Measurements from ENCODE around the gene LAMB4. TPM values are rescaled to one million over a fixed set of nuclear protein-coding genes. Genes with fewer than 3 reads are reported as not detected.

The LAMB4 gene
- polyA plus RNA-seq, 2 donors = 3.5 to 4.9 TPM

DNA sequence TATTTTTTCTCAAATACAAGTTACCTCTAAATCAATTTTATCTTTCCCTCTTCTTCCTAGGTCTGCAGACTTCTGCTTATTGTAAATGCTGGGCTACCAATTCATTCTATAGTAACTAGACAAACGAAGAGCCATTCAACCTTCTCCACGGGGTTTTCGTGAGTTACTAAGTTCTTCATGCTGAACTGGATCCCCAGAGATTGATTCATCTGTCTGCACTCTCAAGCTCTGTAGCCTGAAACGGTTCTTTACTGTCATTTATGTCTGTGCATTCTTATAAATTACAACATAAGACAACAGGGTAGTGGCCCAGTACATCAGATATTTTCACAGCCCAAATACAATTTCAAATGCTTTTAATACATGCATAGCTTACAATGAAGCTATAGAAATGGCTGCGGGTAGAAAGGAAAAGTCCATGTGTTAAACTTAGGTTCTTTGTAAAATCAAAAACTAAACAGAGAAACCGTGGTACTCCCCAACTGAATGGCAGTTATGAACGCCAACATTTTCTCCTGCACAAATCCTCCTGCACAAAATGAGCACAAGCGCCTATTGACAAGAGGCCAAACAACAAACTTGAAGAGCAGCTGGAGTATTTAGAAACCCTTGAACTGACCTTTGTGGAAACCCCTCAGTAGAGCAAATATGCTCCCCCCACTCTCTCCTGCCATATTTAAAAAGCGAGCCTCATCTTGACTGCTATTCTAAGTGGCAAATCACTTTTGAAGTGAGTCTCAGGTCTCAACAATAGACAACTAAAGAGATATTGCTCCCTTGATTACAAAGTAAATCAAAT is 147.9 kb downstream of the LAMB4 start:
- Histone ChIP-seq H3K36me3 (ENCODE audit: control insufficient read depth in 2 of 2, insufficient read depth in 2 of 2, low read length in 1 of 2) (peaks cover 0 to 4% of the 10 kb centered on the region in 2 donors), H3K4me1 (ENCODE audit: control insufficient read depth in 2 of 2, insufficient read depth in 2 of 2, low read length in 1 of 2) (no peaks in the 10 kb centered on the region), H3K9me3 (ENCODE audit: control insufficient read depth in 2 of 2, insufficient read depth in 1 of 2, low read depth in 1 of 2, low read length in 1 of 2) (no peaks in the 10 kb centered on the region), H3K4me3 (ENCODE audit: low read depth in 1 of 2, low read length in 2 of 2) (no peak overlapping the region), H3K27me3 (ENCODE audit: control insufficient read depth in 1 of 2, insufficient read depth in 2 of 2, low read length in 2 of 2) (no peaks in the 10 kb centered on the region), H3K27ac (ENCODE audit: low read depth in 2 of 2, low read length in 1 of 2) (no peak overlapping the region)
- 71 to 77% methylated on average over 9 of the region's 9 CpGs for WGBS, 2 donors

DNA sequence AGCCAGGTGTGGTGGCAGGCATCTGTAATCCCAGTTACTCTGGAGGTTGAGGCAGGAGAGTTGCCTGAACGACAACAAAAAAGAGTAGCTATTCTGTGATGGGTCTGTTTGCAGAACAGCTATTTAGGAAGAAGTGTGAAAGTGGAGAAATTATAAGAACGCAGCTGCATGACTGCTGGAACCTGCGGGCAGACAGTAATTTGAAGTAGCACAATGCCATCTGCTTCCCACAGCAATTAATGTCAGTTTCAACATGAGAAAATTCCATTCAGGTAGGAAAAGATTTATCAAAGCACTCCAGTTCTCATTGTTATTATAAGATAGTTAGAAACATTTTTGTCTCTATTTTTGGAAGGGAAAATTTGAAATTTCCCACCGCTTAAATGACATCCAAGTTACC is 148.7 kb downstream of the LAMB4 start:
- WGBS, 2 donors = 75 to 78% methylated on average over 4 of the region's 4 CpGs

DNA sequence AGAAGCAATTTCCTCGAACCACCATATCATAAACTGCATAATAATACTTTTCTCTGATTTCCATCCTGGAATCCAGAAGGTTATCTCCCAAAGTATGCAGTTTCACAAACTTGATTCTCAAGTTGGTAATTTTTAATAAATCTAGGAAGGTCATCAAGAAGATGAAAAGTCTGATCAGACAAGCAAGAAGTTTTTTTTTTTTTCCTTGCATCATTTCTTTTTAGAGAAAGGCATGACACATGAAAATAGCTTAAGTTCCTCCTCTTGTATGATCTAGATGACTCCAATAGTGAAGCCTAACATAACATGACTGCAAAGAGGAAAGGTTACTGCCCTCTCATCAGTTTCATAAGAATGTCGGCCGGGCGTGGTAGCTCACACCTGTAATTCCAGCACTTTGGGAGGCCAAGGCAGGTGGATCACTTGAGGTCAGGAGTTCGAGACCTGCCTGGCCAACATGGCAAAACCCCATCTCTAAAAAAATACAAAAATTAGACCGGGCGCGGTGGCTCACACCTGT is 149.4 kb downstream of the LAMB4 start:
- WGBS, 2 donors = 95 to 96% methylated on average over 8 of the region's 8 CpGs
- Histone ChIP-seq H3K4me1 (ENCODE audit: control insufficient read depth in 2 of 2, insufficient read depth in 2 of 2, low read length in 1 of 2) (no peaks in the 10 kb centered on the region), H3K4me3 (ENCODE audit: low read depth in 1 of 2, low read length in 2 of 2) (no peak overlapping the region), H3K27me3 (ENCODE audit: control insufficient read depth in 1 of 2, insufficient read depth in 2 of 2, low read length in 2 of 2) (no peaks in the 10 kb centered on the region), H3K27ac (ENCODE audit: low read depth in 2 of 2, low read length in 1 of 2) (no peak overlapping the region), H3K9me3 (ENCODE audit: control insufficient read depth in 2 of 2, insufficient read depth in 1 of 2, low read depth in 1 of 2, low read length in 1 of 2) (no peaks in the 10 kb centered on the region), H3K36me3 (ENCODE audit: control insufficient read depth in 2 of 2, insufficient read depth in 2 of 2, low read length in 1 of 2) (peaks cover 2 to 7% of the 10 kb centered on the region in 2 donors)

More for the DNA sequence above, 148.7 kb downstream of the LAMB4 start:
- H3K4me3 ChIP-seq (ENCODE audit: low read depth in 1 of 2, low read length in 2 of 2) = no peak overlapping the region
- no peaks in the 10 kb centered on the region for H3K4me1 ChIP-seq (ENCODE audit: control insufficient read depth in 2 of 2, insufficient read depth in 2 of 2, low read length in 1 of 2)
- no peaks in the 10 kb centered on the region for H3K27me3 ChIP-seq (ENCODE audit: control insufficient read depth in 1 of 2, insufficient read depth in 2 of 2, low read length in 2 of 2)
- H3K9me3 ChIP-seq (ENCODE audit: control insufficient read depth in 2 of 2, insufficient read depth in 1 of 2, low read depth in 1 of 2, low read length in 1 of 2) = no peaks in the 10 kb centered on the region
- H3K36me3 ChIP-seq (ENCODE audit: control insufficient read depth in 2 of 2, insufficient read depth in 2 of 2, low read length in 1 of 2) = peaks cover 2 to 6% of the 10 kb centered on the region in 2 donors
- H3K27ac ChIP-seq (ENCODE audit: low read depth in 2 of 2, low read length in 1 of 2) = no peak overlapping the region

DNA sequence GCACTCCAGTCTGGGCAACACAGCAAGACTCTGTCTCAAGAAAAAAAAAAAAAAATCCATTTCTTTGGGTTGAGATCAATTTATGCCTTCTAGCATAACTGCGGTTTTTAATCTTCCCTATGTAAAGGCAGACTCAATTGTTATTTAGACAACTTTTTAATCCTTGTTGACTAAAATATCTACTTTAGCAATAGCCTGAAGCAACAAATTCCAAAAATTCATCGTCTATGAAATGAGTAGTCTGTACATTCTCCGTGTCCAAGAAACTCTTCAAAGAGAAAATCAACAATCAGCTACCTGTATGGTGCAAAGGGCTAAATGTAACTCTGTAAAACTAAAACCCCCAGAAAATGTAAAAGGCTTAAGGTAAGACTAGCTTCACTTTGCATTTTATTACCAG is 150.0 kb downstream of the LAMB4 start:
- peaks cover 2 to 11% of the 10 kb centered on the region in 2 donors for H3K36me3 ChIP-seq (ENCODE audit: control insufficient read depth in 2 of 2, insufficient read depth in 2 of 2, low read length in 1 of 2)
- H3K27ac ChIP-seq (ENCODE audit: low read depth in 2 of 2, low read length in 1 of 2) = no peak overlapping the region
- 53 to 73% methylated on average over 3 of the region's 3 CpGs for WGBS, 2 donors
- no peaks in the 10 kb centered on the region for H3K27me3 ChIP-seq (ENCODE audit: control insufficient read depth in 1 of 2, insufficient read depth in 2 of 2, low read length in 2 of 2)
- no peak overlapping the region for H3K4me3 ChIP-seq (ENCODE audit: low read depth in 1 of 2, low read length in 2 of 2)
- H3K9me3 ChIP-seq (ENCODE audit: control insufficient read depth in 2 of 2, insufficient read depth in 1 of 2, low read depth in 1 of 2, low read length in 1 of 2) = no peaks in the 10 kb centered on the region
- no peaks in the 10 kb centered on the region for H3K4me1 ChIP-seq (ENCODE audit: control insufficient read depth in 2 of 2, insufficient read depth in 2 of 2, low read length in 1 of 2)

DNA sequence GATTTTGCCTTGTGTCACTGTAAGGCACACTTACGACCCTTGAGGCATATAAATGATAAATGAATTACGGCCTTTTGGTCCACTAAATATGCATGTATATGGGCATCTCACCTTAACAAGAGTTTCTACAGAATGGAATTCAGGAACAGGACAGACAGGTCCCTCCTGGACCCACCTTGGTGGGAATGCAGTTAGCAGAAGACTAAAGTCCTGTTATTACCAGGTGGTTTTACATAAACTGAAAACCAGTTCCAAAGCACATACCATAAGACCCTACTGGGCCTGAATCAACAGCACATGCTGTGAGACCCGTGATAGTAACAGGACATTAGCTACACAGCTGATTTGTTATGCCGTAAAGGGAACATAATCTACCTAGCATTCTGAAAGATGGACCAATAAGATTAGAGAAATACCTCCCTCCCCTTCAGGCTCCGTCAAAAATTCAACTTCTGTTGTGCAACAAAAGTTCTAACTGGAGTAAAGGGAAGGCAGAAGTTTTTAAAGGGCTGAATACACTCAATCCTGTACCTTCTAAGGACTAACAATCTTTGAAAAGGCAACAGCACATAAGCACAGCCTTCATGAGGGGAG is 151.2 kb downstream of the LAMB4 start:
- no peaks in the 10 kb centered on the region for H3K27me3 ChIP-seq (ENCODE audit: control insufficient read depth in 1 of 2, insufficient read depth in 2 of 2, low read length in 2 of 2)
- H3K4me3 ChIP-seq (ENCODE audit: low read depth in 1 of 2, low read length in 2 of 2) = no peak overlapping the region
- 92% methylated on average over 5 of the region's 5 CpGs for WGBS, 2 donors
- H3K27ac ChIP-seq (ENCODE audit: low read depth in 2 of 2, low read length in 1 of 2) = no peak overlapping the region
- peaks cover 2 to 11% of the 10 kb centered on the region in 2 donors for H3K36me3 ChIP-seq (ENCODE audit: control insufficient read depth in 2 of 2, insufficient read depth in 2 of 2, low read length in 1 of 2)
- H3K4me1 ChIP-seq (ENCODE audit: control insufficient read depth in 2 of 2, insufficient read depth in 2 of 2, low read length in 1 of 2) = no peaks in the 10 kb centered on the region
- no peaks in the 10 kb centered on the region for H3K9me3 ChIP-seq (ENCODE audit: control insufficient read depth in 2 of 2, insufficient read depth in 1 of 2, low read depth in 1 of 2, low read length in 1 of 2)

DNA sequence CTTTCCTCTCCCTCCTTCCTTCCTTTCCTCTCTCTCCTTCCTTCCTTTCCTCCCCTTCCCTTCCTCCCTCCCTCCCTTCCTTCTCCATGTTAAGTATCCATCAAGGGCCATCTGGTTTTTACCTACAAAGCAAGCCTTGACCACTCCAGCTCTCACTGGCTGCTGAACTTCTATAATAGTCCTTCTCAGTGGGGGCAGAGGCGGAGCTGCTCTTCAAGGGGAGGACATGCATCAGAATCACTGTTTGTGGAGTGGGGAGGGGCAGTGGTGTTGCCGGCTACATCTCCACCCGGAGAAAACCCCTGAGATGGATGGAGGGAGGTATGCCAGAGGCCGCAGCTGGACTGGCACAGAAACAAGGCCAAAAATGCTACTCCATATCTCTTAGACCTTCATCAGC is 153.1 kb downstream of the LAMB4 start:
- no peaks in the 10 kb centered on the region for H3K9me3 ChIP-seq (ENCODE audit: control insufficient read depth in 2 of 2, insufficient read depth in 1 of 2, low read depth in 1 of 2, low read length in 1 of 2)
- H3K4me3 ChIP-seq (ENCODE audit: low read depth in 1 of 2, low read length in 2 of 2) = no peak overlapping the region
- no peak overlapping the region for H3K27ac ChIP-seq (ENCODE audit: low read depth in 2 of 2, low read length in 1 of 2)
- peaks cover 2 to 11% of the 10 kb centered on the region in 2 donors for H3K36me3 ChIP-seq (ENCODE audit: control insufficient read depth in 2 of 2, insufficient read depth in 2 of 2, low read length in 1 of 2)
- H3K27me3 ChIP-seq (ENCODE audit: control insufficient read depth in 1 of 2, insufficient read depth in 2 of 2, low read length in 2 of 2) = no peaks in the 10 kb centered on the region
- H3K4me1 ChIP-seq (ENCODE audit: control insufficient read depth in 2 of 2, insufficient read depth in 2 of 2, low read length in 1 of 2) = no peaks in the 10 kb centered on the region
- 89 to 93% methylated on average over 4 of the region's 4 CpGs for WGBS, 2 donors

DNA sequence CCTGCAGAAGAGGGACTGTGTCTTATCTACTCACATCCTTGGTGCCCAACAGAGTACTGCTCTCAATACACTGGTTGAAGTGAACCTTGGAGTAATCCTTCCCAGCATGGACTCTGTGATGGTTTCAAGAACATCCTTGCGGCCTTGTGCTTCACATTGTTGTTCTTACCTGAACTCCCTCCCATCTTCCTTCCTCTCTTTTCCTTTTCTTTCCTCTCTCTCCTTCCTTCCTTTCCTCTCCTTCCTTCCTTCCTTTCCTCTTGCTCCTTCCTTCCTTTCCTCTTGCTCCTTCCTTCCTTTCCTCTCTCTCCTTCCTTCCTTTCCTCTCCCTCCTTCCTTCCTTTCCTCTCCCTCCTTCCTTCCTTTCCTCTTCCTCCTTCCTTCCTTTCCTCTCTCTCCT is 153.5 kb downstream of the LAMB4 start:
- Histone ChIP-seq H3K27ac (ENCODE audit: low read depth in 2 of 2, low read length in 1 of 2) (no peak overlapping the region), H3K4me3 (ENCODE audit: low read depth in 1 of 2, low read length in 2 of 2) (no peak overlapping the region), H3K36me3 (ENCODE audit: control insufficient read depth in 2 of 2, insufficient read depth in 2 of 2, low read length in 1 of 2) (peaks cover 2 to 11% of the 10 kb centered on the region in 2 donors), H3K27me3 (ENCODE audit: control insufficient read depth in 1 of 2, insufficient read depth in 2 of 2, low read length in 2 of 2) (no peaks in the 10 kb centered on the region), H3K9me3 (ENCODE audit: control insufficient read depth in 2 of 2, insufficient read depth in 1 of 2, low read depth in 1 of 2, low read length in 1 of 2) (no peaks in the 10 kb centered on the region), H3K4me1 (ENCODE audit: control insufficient read depth in 2 of 2, insufficient read depth in 2 of 2, low read length in 1 of 2) (no peaks in the 10 kb centered on the region)
- WGBS, 2 donors = 90 to 95% methylated on average over 1 of the region's 1 CpG

DNA sequence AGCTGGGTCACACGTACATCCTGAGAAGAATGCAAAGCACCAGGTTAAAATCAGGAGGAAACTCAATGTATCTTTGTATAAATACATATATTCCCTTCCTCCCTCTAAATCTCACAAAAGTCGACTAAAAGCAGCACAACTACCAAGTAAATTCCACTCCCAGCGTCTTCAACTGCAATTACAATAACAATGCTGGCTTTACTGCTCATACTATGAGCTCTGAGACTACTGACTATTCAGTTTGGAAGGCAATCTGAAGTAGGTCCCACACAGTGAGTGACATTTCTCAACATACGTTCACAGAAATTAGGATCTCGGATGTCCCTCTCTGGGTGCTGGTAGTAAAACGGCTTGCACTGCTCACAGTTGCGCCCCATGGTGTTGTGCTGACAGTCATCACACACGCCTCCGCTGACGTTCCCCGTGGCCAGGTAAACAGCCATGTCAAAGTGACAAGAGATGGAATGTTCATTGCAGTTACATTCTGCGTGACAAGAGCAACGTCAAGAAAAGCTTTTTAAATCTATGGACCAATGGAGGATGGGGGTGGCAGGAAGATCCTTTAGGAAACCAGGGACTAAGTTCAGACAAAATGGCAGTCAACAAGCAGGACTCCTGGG is 154.7 kb downstream of the LAMB4 start:
- H3K4me3 ChIP-seq (ENCODE audit: low read depth in 1 of 2, low read length in 2 of 2) = no peak overlapping the region
- peaks cover 2 to 11% of the 10 kb centered on the region in 2 donors for H3K36me3 ChIP-seq (ENCODE audit: control insufficient read depth in 2 of 2, insufficient read depth in 2 of 2, low read length in 1 of 2)
- no peaks in the 10 kb centered on the region for H3K27me3 ChIP-seq (ENCODE audit: control insufficient read depth in 1 of 2, insufficient read depth in 2 of 2, low read length in 2 of 2)
- no peak overlapping the region for H3K27ac ChIP-seq (ENCODE audit: low read depth in 2 of 2, low read length in 1 of 2)
- H3K9me3 ChIP-seq (ENCODE audit: control insufficient read depth in 2 of 2, insufficient read depth in 1 of 2, low read depth in 1 of 2, low read length in 1 of 2) = no peaks in the 10 kb centered on the region
- WGBS, 2 donors = 90 to 92% methylated on average over 13 of the region's 13 CpGs
- H3K4me1 ChIP-seq (ENCODE audit: control insufficient read depth in 2 of 2, insufficient read depth in 2 of 2, low read length in 1 of 2) = no peaks in the 10 kb centered on the region

DNA sequence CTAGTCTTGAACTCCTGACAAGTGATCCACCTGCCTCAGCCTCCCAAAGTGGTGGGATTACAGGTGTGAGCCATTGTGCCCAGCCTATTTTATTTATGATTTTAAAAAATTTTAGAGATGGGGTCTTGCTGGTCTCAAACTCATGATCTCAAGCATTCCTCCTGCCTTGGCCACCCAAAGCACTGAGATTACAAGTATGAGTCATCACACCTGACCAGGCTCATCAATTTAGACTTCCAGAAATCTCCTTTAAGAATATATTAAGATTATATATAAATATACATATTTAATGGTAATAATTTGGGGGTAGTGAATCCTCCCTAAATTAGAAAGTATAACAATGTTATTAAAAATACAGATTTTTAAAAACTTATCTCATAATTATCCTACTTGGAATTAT is 156.3 kb downstream of the LAMB4 start:
- no peaks in the 10 kb centered on the region for H3K4me1 ChIP-seq (ENCODE audit: control insufficient read depth in 2 of 2, insufficient read depth in 2 of 2, low read length in 1 of 2)
- no peak overlapping the region for H3K27ac ChIP-seq (ENCODE audit: low read depth in 2 of 2, low read length in 1 of 2)
- H3K36me3 ChIP-seq (ENCODE audit: control insufficient read depth in 2 of 2, insufficient read depth in 2 of 2, low read length in 1 of 2) = peaks cover 2 to 11% of the 10 kb centered on the region in 2 donors
- no peaks in the 10 kb centered on the region for H3K9me3 ChIP-seq (ENCODE audit: control insufficient read depth in 2 of 2, insufficient read depth in 1 of 2, low read depth in 1 of 2, low read length in 1 of 2)
- no peak overlapping the region for H3K4me3 ChIP-seq (ENCODE audit: low read depth in 1 of 2, low read length in 2 of 2)
- no peaks in the 10 kb centered on the region for H3K27me3 ChIP-seq (ENCODE audit: control insufficient read depth in 1 of 2, insufficient read depth in 2 of 2, low read length in 2 of 2)

Data from esophagus (tissue), 2 donors.